ENCODE data around the gene RPUSD2.
A peak's percentile ranks its signal among the peaks of the same experiment; 100 is the strongest.

RPUSD2 gene

GRCh38 chr15:40569129-40569953, at the start of gene RPUSD2:
Gene RPUSD2 (plus strand): TSS chr15:40569299. CDS start chr15:40569338, 39 bp downstream.
- peak; percentile 17 for FAIRE-seq

- FAIRE-seq, result no peak
Observed at GRCh38 chr15:40523611-40524010, 45.5 kb upstream of the RPUSD2 start.

DNA sequence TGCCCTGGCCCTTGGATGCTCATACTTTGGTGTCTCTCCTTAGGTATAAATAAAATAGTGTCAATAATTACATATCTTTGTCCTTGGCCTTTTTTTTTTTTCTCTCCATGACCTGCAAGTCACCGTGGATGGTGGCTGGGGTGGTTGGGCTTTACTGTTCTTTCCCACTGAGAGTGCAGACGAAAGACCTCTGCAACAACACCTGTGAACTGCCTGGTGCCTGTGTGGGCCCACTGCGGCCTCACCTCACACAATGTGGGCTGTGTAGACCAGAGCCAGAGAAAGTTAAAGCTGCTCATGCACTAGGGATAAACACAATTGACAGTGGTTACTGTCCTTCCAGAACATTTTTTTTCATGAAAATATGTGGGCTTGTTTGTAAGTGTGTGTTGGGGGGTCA, 43.2 kb upstream of the RPUSD2 start:
- FAIRE-seq, result no peak

GRCh38 chr15:40528801-40529200, 40.3 kb upstream of the RPUSD2 start:
- no peak for FAIRE-seq

GRCh38 chr15:40533763-40534364, 35.2 kb upstream of the RPUSD2 start:
- no peak for FAIRE-seq

DNA sequence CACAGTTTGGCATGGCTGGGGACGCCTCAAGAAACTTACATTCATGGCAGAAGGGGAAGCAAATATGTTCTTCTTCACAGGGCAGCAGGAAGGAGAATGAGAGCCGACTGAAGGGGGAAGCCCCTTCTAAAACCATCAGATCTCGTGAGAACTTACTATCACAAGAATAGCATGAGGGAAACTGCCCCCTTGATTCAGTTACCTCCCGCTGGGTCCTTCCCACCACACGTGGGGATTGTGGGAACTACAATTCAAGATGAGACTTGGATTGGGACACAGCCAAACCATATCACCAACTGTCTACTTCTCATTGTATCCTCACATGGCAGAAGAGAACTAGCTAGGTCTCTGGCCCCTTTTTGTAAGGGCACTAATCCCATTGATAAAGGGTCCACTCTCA, 34.7 kb upstream of the RPUSD2 start:
- no peak for FAIRE-seq

DNA sequence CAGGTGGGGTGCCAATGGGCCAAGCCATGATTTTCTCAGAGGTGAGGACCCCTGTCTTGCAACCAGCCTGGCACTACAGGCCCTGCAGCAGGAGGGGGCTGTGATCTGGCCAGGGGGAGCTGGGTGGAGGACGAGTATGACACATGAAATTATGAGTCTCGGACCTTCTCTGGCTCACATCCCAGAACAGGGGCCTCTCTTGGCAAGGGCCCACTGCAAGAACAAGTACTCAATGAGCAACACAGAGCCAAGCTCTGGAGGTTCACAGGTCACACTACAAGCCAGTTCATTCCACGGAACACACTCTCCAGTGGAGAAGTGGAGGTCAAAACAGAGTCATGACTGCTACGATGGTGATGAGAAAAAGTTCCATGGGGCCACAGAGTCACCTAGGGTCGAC, 32.6 kb upstream of the RPUSD2 start:
- no peak for FAIRE-seq

GRCh38 chr15:40538976-40539375, 30.1 kb upstream of the RPUSD2 start:
- FAIRE-seq, result no peak

- FAIRE-seq, result no peak
Observed at GRCh38 chr15:40543082-40543481, 26.0 kb upstream of the RPUSD2 start.

GRCh38 chr15:40543631-40544294, 25.3 kb upstream of the RPUSD2 start:
- no peak for FAIRE-seq

DNA sequence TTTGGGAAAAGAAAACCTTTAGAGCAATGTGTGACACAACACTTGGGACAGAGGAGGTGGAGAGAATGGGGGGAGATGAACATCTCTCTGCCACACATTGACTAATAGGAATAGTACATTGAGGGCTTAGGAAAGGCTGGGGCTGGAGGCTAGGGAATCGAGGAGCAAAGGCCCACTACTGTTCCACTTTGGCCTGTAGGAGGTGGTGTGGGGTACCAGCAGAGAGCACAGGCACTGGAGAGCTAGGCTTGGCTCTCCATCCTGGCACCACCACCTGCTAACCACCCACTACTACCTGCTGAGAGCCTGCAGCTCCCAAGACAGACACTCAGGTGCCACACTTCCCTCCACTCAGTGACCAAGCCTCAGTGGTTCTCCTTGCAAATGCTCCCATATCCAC, 23.6 kb upstream of the RPUSD2 start:
- no peak for FAIRE-seq

DNA sequence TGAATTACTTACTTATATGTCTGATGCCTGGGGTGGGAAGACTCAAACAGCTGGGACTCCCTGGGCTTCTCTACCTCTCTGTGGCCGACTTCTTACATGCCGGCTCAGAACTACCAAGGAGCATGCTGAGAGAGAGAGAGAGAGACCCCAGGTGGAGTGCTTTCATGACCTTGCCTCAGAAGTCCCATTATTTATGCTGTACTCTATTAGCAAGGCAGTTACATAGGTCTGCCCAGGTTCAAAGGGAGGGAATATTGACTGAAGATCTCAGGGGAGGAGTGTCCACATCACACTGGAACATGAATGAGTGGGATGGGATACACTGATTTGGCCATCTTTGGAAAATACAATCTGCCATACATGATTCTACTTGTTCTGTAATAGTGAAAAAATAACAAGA, 20.5 kb upstream of the RPUSD2 start:
- no peak for FAIRE-seq

- no peak for FAIRE-seq
Observed at GRCh38 chr15:40549894-40550293, 19.2 kb upstream of the RPUSD2 start.

GRCh38 chr15:40550341-40551037, 18.6 kb upstream of the RPUSD2 start:
- FAIRE-seq, result no peak

DNA sequence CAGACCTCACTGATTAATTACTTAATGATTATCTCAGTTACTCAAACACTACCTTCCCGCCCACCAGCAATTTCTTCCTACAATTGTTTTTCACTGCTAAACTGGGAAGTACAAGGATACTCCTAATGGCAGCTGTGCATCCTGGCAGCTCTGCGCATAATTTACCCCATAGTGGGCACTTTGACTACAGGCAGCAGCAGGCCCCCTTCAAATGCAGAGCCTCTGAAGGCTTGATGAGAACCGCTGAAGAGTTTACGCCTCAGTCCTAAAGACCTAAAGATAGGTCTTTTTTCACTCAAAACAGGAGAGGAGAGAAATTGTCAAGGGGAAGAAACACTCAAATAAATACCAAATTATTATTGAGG, 15.0 kb upstream of the RPUSD2 start:
- FAIRE-seq, result no peak

- no peak for FAIRE-seq
Observed at GRCh38 chr15:40555876-40556275, 13.2 kb upstream of the RPUSD2 start.

DNA sequence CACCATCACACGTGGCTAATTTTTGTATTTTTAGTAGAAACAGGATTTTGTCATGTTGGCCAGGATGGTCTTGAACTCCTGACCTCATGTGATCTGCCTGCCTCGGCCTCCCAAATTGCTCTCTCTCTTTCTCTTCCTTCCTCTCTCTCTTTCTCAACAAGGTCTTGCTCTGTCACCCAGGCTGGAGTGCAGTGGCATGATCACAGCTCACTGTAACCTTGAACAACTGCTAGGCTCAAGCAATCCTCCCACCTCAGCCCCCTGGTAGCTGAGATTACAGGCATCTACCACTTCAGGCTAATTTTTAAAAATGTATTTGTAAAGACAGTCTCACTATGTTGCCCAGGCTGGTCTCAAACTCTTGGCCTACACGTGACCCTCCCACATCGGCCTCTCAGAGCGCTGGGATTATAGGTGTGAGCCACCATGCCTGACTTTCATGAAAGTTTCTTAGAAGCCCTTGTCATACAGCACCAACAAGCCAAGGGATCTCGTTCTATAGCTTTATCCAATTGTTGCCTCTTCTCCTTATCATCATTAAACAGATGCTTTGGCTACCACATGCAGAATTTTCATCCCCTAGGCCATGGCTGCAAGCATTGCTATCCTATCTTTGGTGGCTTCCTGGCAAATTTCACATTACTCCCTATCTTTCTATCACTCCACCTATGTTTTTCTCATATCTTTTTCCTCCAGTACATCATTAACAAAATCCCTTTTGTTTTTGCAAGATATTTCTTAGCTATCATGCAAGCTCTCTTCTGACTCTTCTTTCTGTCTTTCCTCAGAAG, 10.0 kb upstream of the RPUSD2 start:
- no peak for FAIRE-seq

GRCh38 chr15:40562691-40563090, 6.4 kb upstream of the RPUSD2 start:
- no peak for FAIRE-seq

GRCh38 chr15:40563426-40563825, 5.7 kb upstream of the RPUSD2 start:
- FAIRE-seq, result no peak

DNA sequence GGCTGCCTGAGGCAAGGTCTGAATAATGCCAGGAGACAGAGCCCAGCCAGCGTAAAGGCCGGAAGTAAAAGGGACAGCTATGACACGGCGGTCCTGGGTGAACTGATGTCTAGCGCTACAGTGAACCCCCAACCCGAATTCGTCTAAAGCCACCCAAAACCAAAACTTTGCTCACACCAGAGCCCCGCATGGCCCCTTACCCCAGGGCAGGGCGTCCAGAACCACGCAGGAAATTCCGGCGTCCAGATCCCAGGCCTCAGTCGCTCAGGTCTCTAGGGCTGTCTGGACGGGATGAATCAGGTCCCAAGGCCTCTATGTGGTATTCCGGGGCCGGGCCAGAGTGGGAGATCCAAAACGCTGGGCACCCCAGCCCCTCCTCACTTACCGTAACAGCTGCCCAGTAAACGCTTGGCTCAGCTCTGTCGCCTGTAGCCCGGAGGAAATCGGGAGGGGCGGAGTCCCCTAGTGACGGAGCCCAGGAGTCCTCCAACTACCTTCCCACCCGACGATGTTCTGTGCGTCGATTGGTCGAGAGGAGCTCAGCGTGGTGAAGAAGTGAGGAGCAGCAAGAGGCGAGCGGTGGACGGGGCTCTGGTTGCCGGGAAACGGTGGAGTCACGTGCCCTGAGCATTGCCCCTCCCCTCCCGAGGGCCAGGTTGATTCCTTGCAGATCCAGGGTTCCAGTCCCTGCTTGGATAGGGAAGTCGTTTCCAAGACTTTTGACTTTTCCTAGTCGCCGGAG, 4.3 kb upstream of the RPUSD2 start, which contains the start of gene CCDC32:
Gene CCDC32 (minus strand): TSS at position 452 of the 742 bp plus-strand sequence. CDS start 2,027 bp downstream, outside the sequence.
- peak; percentile 88 for FAIRE-seq

DNA sequence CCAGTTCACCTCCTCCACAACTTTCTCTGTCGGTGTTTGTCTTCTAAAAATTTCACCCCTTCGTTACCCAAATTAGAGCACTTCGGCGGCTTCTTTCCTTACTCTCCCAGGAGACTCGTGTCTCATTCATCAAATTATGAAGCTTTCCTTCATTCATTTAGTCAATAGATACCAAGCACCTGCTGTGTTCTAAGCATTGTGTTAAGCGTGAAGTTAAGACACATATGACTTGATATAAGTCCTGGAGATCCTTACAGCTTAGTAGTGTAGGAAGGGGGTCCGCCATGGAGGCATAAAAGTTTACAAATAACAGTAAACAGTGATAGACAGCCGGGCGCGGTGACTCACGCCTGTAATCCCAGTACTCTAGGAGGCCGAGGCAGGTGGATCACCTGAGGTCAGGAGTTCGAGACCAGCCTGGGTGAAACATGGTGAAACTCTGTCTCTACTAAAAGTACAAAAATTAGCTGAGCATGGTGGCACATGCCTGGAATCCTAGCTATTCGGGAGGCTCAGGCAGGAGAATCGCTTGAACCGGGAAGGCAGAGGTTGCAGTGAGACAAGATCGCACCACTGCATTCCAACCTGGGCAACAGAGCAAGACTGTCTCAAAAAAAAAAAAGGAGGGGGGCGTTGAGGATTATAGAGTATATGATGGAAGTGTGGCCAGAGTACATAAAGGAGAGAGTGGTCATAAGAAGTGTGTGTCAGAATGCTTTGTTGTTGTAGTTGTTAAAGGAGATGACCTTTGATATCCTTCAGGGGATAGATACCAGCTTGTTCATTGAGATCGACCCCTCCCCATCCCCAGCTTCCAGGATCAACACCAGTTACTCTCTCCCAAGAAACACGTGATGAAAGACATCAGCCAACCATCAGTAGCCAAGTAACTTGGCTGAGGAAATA, 3.5 kb upstream of the RPUSD2 start:
- no peak for FAIRE-seq

Measured in TTC549 (cell line).